H1 (cell line): ENCODE data around the gene CD68. TPM values are rescaled to one million over a fixed set of nuclear protein-coding genes. Genes with fewer than 3 reads are reported as not detected.

Experiments
- ASH2L ChIP-seq: fragments of 200-600, 300-600 bp; sonication (generic); IDR thresholded peaks from one replicate; pipeline ENCODE4 v1.7.1; 2017; ENCODE audit warnings: low read length
- CREB1 ChIP-seq: IDR thresholded peaks from 2 replicates; pipeline ENCODE4 v1.6.1; 2012; ENCODE audit warnings: inconsistent platforms
- E2F6 ChIP-seq: IDR thresholded peaks from 2 replicates; pipeline ENCODE4 v1.6.1; 2012; ENCODE audit warnings: inconsistent platforms
- EP300 ChIP-seq, 2 experiments: IDR thresholded peaks; 1 replicate in 1 of 2; 2 replicates in 1 of 2; pipeline ENCODE4 v1.6.1; 2011 to 2012; ENCODE audit warnings: low read depth in 2 of 2, low read length in 2 of 2, mild to moderate bottlenecking in 2 of 2, borderline replicate concordance in 1 of 2, inconsistent platforms in 1 of 2, moderate library complexity in 1 of 2
- JUN ChIP-seq: IDR thresholded peaks from 2 replicates; pipeline ENCODE4 v1.6.1; 2011; ENCODE audit warnings: low read depth, mild to moderate bottlenecking, improper control_type of control experiment, low read length
- KDM4A ChIP-seq: IDR thresholded peaks from one replicate; pipeline ENCODE4 v1.7.1; 2012; ENCODE audit warnings: low read depth, mild to moderate bottlenecking, moderate library complexity, low read length, inconsistent platforms; ENCODE audit not compliant: severe bottlenecking
- NRF1 ChIP-seq: IDR thresholded peaks from 2 replicates; pipeline ENCODE4 v1.6.1; 2011; ENCODE audit warnings: mild to moderate bottlenecking, low read depth, low read length, improper control_type of control experiment
- PHF8 ChIP-seq: fragments of 200-600 bp; sonication (generic); conservative IDR thresholded peaks from 2 replicates; pipeline ENCODE4 v1.7.1; 2012; ENCODE audit warnings: low read depth, mild to moderate bottlenecking, inconsistent platforms, low read length, moderate library complexity
- POLR2AphosphoS5 ChIP-seq: IDR thresholded peaks from 2 replicates; pipeline ENCODE4 v1.6.1; 2011; ENCODE audit warnings: low read depth, low read length
- RNF2 ChIP-seq: fragments of 200-900, 300-1000 bp; sonication (generic); IDR thresholded peaks from 2 replicates; pipeline ENCODE4 v1.7.1; 2016; ENCODE audit warnings: borderline replicate concordance, low read depth, mild to moderate bottlenecking, antibody characterized with exemption, low read length; ENCODE audit not compliant: poor library complexity, severe bottlenecking; ENCODE audit errors: missing control alignments
- SRF ChIP-seq: IDR thresholded peaks from 2 replicates; pipeline ENCODE4 v1.6.1; 2011; ENCODE audit warnings: mild to moderate bottlenecking, low read depth, low read length, moderate library complexity
- TAF7 ChIP-seq: optimal IDR thresholded peaks from 2 replicates; pipeline ENCODE3; 2011; ENCODE audit warnings: low read depth, mild to moderate bottlenecking, inconsistent platforms, low read length, moderate library complexity, borderline replicate concordance
- YY1 ChIP-seq: IDR thresholded peaks from 2 replicates; pipeline ENCODE4 v1.6.1; 2011; ENCODE audit warnings: low read depth, mild to moderate bottlenecking, low read length
- polyA plus RNA-seq, 7 experiments: library from polyadenylated mRNA; depleted of rRNA in 3 of 7; stranded (reverse) in 5 of 7; unstranded in 2 of 7; fragments of >200 nt in 5 of 7; fragments of 200-250 nt in 2 of 7; gene quantifications; 1 replicate in 5 of 7; 2 replicates in 1 of 7; 4 replicates in 1 of 7; pipeline versions ENCODE4 v1.2.1 to v1.2.3, GENCODE V29; 2011 to 2013; ENCODE audit warnings: missing spikeins in 2 of 7, mixed read lengths in 2 of 7
- total RNA-seq: library from RNA; stranded (reverse); fragmentation: NEBNext Ultra II Directional; extraction: Animal tissue kit (Norgen Biotek cat#: 25700); gene quantifications from 2 replicates; pipeline ENCODE4 v1.2.1, GENCODE V29; 2021

CD68 gene
- total and polyA plus RNA-seq, 2 of the 8 experiments (the other 6 are each of a cell fraction or from before 2014, with no cell fraction given): 0.18 TPM; not detected in 1

GRCh38 chr17:7583253-7584109, 4.0 kb downstream of the CD68 start, which contains the start of gene MPDU1 (continued):
- TF ChIP-seq EP300 (IDR thresholded peaks at IDR 0.05; ENCODE audit: borderline replicate concordance in 1 of 2, low read depth in 2 of 2, low read length in 2 of 2): no peak
- peak; percentile 87 for TF ChIP-seq PHF8
- peak; percentile 90 for TF ChIP-seq E2F6
- TF ChIP-seq RNF2: peak; percentile 56
- TF ChIP-seq TAF7: peak; percentile 84
- TF ChIP-seq CREB1: no peak; the same call in 1 of the 2 replicates
- no peak for TF ChIP-seq JUN
- peak; percentile 67 for TF ChIP-seq NRF1
- TF ChIP-seq SRF: no peak
- TF ChIP-seq KDM4A: peak; percentile 43
- TF ChIP-seq POLR2AphosphoS5: peak; percentile 90
- peak; percentile 71 for TF ChIP-seq ASH2L
- TF ChIP-seq YY1: peak; percentile 95
